Measurements from ENCODE around the gene CLASRP. TPM values are rescaled to one million over a fixed set of nuclear protein-coding genes. Genes with fewer than 3 reads are reported as not detected.
A peak's percentile ranks its signal among the peaks of the same experiment; 100 is the strongest.

CLASRP gene
- total RNA-seq, 1 experiment from 2014 or later = 88.0 TPM

DNA sequence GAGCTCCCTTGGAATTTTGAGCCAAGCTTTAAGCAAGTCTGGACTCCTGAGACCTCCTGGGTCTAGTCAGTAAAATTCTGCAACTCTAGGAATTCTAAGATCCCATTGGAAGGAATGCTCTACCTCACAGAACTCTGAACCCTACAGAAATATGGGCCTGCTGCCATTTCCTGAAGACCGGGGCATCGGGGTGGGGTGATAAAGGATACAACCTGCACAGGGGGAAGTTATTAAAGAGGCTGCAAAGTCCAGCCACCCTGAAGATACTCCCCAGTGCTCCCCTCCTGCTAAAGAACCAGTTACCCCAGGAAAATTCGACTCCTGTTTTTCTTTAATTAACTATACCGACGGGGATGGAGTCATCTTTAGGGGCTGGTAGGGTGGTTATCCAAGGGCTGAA, 51.8 kb downstream of the CLASRP start (continued):
- TF ChIP-seq, protein P1, sequence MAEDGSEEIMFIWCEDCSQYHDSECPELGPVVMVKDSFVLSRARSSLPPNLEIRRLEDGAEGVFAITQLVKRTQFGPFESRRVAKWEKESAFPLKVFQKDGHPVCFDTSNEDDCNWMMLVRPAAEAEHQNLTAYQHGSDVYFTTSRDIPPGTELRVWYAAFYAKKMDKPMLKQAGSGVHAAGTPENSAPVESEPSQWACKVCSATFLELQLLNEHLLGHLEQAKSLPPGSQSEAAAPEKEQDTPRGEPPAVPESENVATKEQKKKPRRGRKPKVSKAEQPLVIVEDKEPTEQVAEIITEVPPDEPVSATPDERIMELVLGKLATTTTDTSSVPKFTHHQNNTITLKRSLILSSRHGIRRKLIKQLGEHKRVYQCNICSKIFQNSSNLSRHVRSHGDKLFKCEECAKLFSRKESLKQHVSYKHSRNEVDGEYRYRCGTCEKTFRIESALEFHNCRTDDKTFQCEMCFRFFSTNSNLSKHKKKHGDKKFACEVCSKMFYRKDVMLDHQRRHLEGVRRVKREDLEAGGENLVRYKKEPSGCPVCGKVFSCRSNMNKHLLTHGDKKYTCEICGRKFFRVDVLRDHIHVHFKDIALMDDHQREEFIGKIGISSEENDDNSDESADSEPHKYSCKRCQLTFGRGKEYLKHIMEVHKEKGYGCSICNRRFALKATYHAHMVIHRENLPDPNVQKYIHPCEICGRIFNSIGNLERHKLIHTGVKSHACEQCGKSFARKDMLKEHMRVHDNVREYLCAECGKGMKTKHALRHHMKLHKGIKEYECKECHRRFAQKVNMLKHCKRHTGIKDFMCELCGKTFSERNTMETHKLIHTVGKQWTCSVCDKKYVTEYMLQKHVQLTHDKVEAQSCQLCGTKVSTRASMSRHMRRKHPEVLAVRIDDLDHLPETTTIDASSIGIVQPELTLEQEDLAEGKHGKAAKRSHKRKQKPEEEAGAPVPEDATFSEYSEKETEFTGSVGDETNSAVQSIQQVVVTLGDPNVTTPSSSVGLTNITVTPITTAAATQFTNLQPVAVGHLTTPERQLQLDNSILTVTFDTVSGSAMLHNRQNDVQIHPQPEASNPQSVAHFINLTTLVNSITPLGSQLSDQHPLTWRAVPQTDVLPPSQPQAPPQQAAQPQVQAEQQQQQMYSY (CRISPR knock-in tag; IDR thresholded peaks at IDR 0.05) = no peak
- TF ChIP-seq, protein P2, sequence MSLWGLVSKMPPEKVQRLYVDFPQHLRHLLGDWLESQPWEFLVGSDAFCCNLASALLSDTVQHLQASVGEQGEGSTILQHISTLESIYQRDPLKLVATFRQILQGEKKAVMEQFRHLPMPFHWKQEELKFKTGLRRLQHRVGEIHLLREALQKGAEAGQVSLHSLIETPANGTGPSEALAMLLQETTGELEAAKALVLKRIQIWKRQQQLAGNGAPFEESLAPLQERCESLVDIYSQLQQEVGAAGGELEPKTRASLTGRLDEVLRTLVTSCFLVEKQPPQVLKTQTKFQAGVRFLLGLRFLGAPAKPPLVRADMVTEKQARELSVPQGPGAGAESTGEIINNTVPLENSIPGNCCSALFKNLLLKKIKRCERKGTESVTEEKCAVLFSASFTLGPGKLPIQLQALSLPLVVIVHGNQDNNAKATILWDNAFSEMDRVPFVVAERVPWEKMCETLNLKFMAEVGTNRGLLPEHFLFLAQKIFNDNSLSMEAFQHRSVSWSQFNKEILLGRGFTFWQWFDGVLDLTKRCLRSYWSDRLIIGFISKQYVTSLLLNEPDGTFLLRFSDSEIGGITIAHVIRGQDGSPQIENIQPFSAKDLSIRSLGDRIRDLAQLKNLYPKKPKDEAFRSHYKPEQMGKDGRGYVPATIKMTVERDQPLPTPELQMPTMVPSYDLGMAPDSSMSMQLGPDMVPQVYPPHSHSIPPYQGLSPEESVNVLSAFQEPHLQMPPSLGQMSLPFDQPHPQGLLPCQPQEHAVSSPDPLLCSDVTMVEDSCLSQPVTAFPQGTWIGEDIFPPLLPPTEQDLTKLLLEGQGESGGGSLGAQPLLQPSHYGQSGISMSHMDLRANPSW (CRISPR knock-in tag; conservative IDR thresholded peaks at IDR 0.05; ENCODE audit: low read depth) = no peak
- TF ChIP-seq, protein P3, sequence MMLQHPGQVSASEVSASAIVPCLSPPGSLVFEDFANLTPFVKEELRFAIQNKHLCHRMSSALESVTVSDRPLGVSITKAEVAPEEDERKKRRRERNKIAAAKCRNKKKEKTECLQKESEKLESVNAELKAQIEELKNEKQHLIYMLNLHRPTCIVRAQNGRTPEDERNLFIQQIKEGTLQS (CRISPR knock-in tag; conservative IDR thresholded peaks at IDR 0.05) = no peak
- TF ChIP-seq NFYB (CRISPR knock-in tag; conservative IDR thresholded peaks at IDR 0.05; ENCODE audit: low read depth) (no peak), ESRRA (CRISPR knock-in tag; IDR thresholded peaks at IDR 0.05; ENCODE audit: borderline replicate concordance) (no peak)

DNA sequence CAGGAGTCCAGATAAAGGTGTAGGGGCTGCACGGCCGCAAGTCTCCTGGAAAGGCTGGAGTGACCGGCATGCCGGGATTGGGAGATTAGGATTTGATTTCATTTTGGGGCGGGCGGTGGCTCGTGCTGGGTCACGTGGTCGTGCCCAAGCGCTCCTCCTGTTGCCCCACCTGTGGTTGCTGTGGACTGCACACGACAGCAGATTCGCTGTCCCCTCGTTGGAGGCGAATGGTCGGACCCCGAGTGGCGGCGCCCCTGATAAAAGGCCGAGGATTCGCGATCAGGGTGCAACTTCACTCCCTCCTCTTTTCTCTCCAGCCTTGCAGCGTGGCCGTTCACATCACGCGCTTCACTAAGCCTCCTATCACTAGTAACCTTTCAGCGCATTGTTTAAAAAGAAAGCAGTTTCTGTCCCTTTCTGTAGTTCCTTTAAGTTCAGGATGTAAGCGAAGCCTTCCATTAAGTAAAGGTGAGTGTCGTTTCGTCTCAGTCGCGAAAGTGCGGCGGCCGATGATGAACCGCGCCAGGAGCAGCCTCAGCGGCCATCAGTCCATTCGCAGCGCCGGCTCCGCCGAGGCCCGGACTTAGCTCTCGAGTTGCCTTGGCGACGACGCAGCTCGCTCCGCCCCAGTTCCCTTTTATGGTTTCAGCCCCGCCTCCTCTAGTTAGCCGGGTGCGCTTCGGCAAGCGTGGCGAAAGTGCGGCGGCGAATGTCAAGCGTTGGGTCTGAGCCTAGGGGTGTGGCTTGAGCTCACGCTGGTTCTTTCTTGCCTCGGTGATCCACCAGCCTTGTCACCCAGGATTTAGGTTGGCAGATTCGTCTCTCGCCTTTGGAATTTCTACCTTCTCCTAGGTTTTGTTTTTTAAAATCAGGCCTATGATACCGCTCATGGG, 52.4 kb downstream of the CLASRP start:
- peaks cover 17% of the 10 kb centered on the region for H3K36me3 Mint-ChIP-seq
- peak overlapping the region; percentile 100 for H3K27ac Mint-ChIP-seq
- ChIA-PET POLR2A (interaction anchor here (0.7 to 2.8 kb wide), 21 partner anchors 8 to 334 kb away, joined by 3 to 36 read pairs (median 4); partner anchors contain the start of genes APOE, BLOC1S3, CLASRP and GEMIN7), CTCF (interaction anchor here (0.7 to 4.1 kb wide), 20 partner anchors 11 to 348 kb away, joined by 3 to 28 read pairs (median 5); partner anchors contain the start of genes BLOC1S3, CLASRP, GEMIN7 and TRAPPC6A)
- ATAC-seq (peak; percentile 75), DNase-seq (ENCODE audit: low spot score) (peak; percentile 99)
- H3K27me3 Mint-ChIP-seq (ENCODE audit: low read depth) = no peaks in the 10 kb centered on the region
- H3K4me1 Mint-ChIP-seq = peaks cover 40% of the 10 kb centered on the region
- H3K9me3 Mint-ChIP-seq = no peaks in the 10 kb centered on the region
- H3K4me3 Mint-ChIP-seq = peak overlapping the region; percentile 84
- peak; percentile 61; the same call in 1 of the 2 replicates for TF ChIP-seq CBFB (CRISPR knock-in tag; IDR thresholded peaks at IDR 0.05; ENCODE audit: low read depth)
- TF ChIP-seq, protein P3 (CRISPR knock-in tag; conservative IDR thresholded peaks at IDR 0.05) = no peak
- TF ChIP-seq ZNF416 (CRISPR knock-in tag; IDR thresholded peaks at IDR 0.05) = no peak
- TF ChIP-seq, protein P4, sequence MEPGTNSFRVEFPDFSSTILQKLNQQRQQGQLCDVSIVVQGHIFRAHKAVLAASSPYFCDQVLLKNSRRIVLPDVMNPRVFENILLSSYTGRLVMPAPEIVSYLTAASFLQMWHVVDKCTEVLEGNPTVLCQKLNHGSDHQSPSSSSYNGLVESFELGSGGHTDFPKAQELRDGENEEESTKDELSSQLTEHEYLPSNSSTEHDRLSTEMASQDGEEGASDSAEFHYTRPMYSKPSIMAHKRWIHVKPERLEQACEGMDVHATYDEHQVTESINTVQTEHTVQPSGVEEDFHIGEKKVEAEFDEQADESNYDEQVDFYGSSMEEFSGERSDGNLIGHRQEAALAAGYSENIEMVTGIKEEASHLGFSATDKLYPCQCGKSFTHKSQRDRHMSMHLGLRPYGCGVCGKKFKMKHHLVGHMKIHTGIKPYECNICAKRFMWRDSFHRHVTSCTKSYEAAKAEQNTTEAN (CRISPR knock-in tag; IDR thresholded peaks at IDR 0.05) = 0 out of 2 replicates have a peak, but pooled peaks have one; percentile 20
- no peak for TF ChIP-seq NFE2L1 (CRISPR knock-in tag; IDR thresholded peaks at IDR 0.05)
- TF ChIP-seq, protein P5, sequence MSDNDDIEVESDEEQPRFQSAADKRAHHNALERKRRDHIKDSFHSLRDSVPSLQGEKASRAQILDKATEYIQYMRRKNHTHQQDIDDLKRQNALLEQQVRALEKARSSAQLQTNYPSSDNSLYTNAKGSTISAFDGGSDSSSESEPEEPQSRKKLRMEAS (CRISPR knock-in tag; IDR thresholded peaks at IDR 0.05) = peak; percentile 56
- peak; percentile 99 for TF ChIP-seq SP1 (CRISPR knock-in tag; conservative IDR thresholded peaks at IDR 0.05)
- TF ChIP-seq ZBTB21 (CRISPR knock-in tag; IDR thresholded peaks at IDR 0.05; ENCODE audit: borderline replicate concordance) = peak; percentile 76
- TF ChIP-seq, protein P1 (CRISPR knock-in tag; IDR thresholded peaks at IDR 0.05) = peak; percentile 91
- no peak for TF ChIP-seq TP53 (CRISPR knock-in tag; IDR thresholded peaks at IDR 0.05)
- no peak for TF ChIP-seq JUN (CRISPR knock-in tag; IDR thresholded peaks at IDR 0.05)
- no peak for TF ChIP-seq NR3C1 (CRISPR knock-in tag; conservative IDR thresholded peaks at IDR 0.05; ENCODE audit: low read depth)
- TF ChIP-seq, protein P6, sequence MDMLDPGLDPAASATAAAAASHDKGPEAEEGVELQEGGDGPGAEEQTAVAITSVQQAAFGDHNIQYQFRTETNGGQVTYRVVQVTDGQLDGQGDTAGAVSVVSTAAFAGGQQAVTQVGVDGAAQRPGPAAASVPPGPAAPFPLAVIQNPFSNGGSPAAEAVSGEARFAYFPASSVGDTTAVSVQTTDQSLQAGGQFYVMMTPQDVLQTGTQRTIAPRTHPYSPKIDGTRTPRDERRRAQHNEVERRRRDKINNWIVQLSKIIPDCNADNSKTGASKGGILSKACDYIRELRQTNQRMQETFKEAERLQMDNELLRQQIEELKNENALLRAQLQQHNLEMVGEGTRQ (CRISPR knock-in tag; IDR thresholded peaks at IDR 0.05) = peak; percentile 87
- 0 out of 2 replicates have a peak, but pooled peaks have one; percentile 69 for TF ChIP-seq ZNF138 (CRISPR knock-in tag; conservative IDR thresholded peaks at IDR 0.05)
- peak; percentile 62; the same call in 1 of the 2 replicates for TF ChIP-seq RELA (CRISPR knock-in tag; IDR thresholded peaks at IDR 0.05; ENCODE audit: borderline replicate concordance)
- TF ChIP-seq NFATC4 (CRISPR knock-in tag; IDR thresholded peaks at IDR 0.05) = peak; percentile 51; the same call in 1 of the 2 replicates
